Fibroblast of lung (primary cell): ENCODE measurements around the gene RELL1. TPM values are rescaled to one million over a fixed set of nuclear protein-coding genes. Genes with fewer than 3 reads are reported as not detected.

Experiments used
- DNase-seq, 2 donors: peaks; one replicate each; pipeline versions ENCODE4 v3.0.0 to v3.0.0-alpha.2; 2010; ENCODE audit warnings: low read depth in 2 of 2
- H2AFZ ChIP-seq: 2 replicates; pipeline ENCODE4 v1.5.1; 2012; ENCODE audit warnings: low read length, control low read depth, inconsistent platforms
- H3K27ac ChIP-seq: 2 replicates; pipeline ENCODE4 v1.5.1; 2011; ENCODE audit warnings: low read length, control low read depth; ENCODE audit not compliant: insufficient read depth
- H3K27me3 ChIP-seq: 2 replicates; pipeline ENCODE4 v1.5.1; 2011; ENCODE audit warnings: mild to moderate bottlenecking, low read length; ENCODE audit not compliant: control insufficient read depth, insufficient read depth
- H3K36me3 ChIP-seq: 2 replicates; pipeline ENCODE4 v1.5.1; 2011; ENCODE audit warnings: low read length; ENCODE audit not compliant: control insufficient read depth, insufficient read depth
- H3K4me1 ChIP-seq: 2 replicates; pipeline ENCODE4 v1.5.1; 2011; ENCODE audit warnings: low read length; ENCODE audit not compliant: control insufficient read depth, insufficient read depth; ENCODE audit errors: extremely low read depth
- H3K4me2 ChIP-seq: 2 replicates; pipeline ENCODE4 v1.5.1; 2011; ENCODE audit warnings: low read length, control low read depth; ENCODE audit not compliant: insufficient read depth; ENCODE audit errors: extremely low read depth
- H3K4me3 ChIP-seq, 4 experiments: fragments of 200-600 bp in 1 of 4; sonication (generic) in 1 of 4; replicated peaks in 1 of 4; 2 replicates each; pipeline ENCODE4 v1.5.1; 2011 to 2016; ENCODE audit warnings: low read length in 4 of 4, low read depth in 3 of 4, mild to moderate bottlenecking in 3 of 4, control low read depth in 2 of 4, inconsistent platforms in 1 of 4, mixed read lengths in 1 of 4; ENCODE audit not compliant: insufficient read depth in 1 of 4; ENCODE audit errors: control extremely low read depth in 1 of 4
- H3K79me2 ChIP-seq: 2 replicates; pipeline ENCODE4 v1.5.1; 2012; ENCODE audit warnings: mild to moderate bottlenecking, low read length, inconsistent platforms; ENCODE audit not compliant: control insufficient read depth, insufficient read depth
- H3K9ac ChIP-seq: 2 replicates; pipeline ENCODE4 v1.5.1; 2011; ENCODE audit warnings: mild to moderate bottlenecking, low read length, control low read depth; ENCODE audit not compliant: insufficient read depth
- H3K9me3 ChIP-seq: 2 replicates; pipeline ENCODE4 v1.5.1; 2012; ENCODE audit warnings: low read depth, low read length; ENCODE audit not compliant: control insufficient read depth, insufficient read depth
- H4K20me1 ChIP-seq: 2 replicates; pipeline ENCODE4 v1.5.1; 2011; ENCODE audit warnings: low read length; ENCODE audit not compliant: control insufficient read depth, insufficient read depth; ENCODE audit errors: extremely low read depth
- EZH2 ChIP-seq: IDR thresholded peaks from 2 replicates; pipeline ENCODE4 v1.5.1; 2012; ENCODE audit warnings: low read length, control low read depth, mild to moderate bottlenecking; ENCODE audit errors: missing control alignments
- polyA plus RNA-seq, 2 donors: library from polyadenylated mRNA; depleted of rRNA in 1 of 2; stranded (reverse) in 1 of 2; unstranded in 1 of 2; fragments of >200 nt; gene quantifications; 2 replicates each; pipeline ENCODE4 v1.2.1, GENCODE V29; 2011 to 2012; ENCODE audit warnings: missing spikeins in 1 of 2
- total RNA-seq: library from RNA; depleted of rRNA; stranded (reverse); fragments of >200 nt; gene quantifications from 2 replicates; pipeline ENCODE4 v1.2.1, GENCODE V29; 2014
- TF ChIP-seq, protein P1 (sequence below), 2 donors: IDR thresholded peaks in 1 of 2; conservative IDR thresholded peaks in 1 of 2; 1 replicate in 1 of 2; 2 replicates in 1 of 2; pipeline ENCODE4 v1.5.1; 2011 to 2012; ENCODE audit warnings: low read length in 2 of 2, control low read depth in 1 of 2, inconsistent platforms in 1 of 2, low read depth in 1 of 2, mild to moderate bottlenecking in 1 of 2

Gene RELL1
- total and polyA plus RNA-seq, 2 donors (not counting 1 experiment from before 2014, with no cell fraction given) = 16.1 to 71.0 TPM

DNA sequence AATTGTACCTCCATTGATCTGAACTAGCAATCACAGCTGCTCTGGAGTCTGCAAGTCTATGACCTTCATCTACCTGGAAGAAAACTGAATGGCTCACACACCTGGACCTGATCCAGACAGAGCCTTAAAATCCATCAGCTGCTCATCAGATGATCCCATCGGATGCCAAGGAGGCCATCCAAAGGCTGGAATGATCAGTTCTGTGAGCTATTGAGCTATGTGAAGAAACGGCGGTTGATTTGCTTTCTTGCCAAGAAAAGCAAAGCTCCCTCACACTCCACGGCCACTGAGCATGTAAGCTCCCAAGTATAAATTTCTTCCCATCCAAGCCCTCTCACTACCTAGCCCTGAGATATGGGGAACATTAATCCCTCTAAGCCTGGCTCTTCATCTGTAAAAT, 63.1 kb downstream of the RELL1 start:
- Histone ChIP-seq H3K4me3 (no peak overlapping the region), H3K27ac (no peak overlapping the region), H2AFZ (no peak overlapping the region), H3K4me2 (no peak overlapping the region), H4K20me1 (no peaks in the 10 kb centered on the region), H3K9me3 (no peaks in the 10 kb centered on the region), H3K79me2 (no peaks in the 10 kb centered on the region), H3K27me3 (no peaks in the 10 kb centered on the region), H3K9ac (no peak overlapping the region), H3K4me1 (no peaks in the 10 kb centered on the region), H3K36me3 (peaks cover under 1% of the 10 kb centered on the region)
- peak in 1 of 2 donors; percentile 38 for DNase-seq
- no peak for TF ChIP-seq EZH2
- TF ChIP-seq, protein P1, sequence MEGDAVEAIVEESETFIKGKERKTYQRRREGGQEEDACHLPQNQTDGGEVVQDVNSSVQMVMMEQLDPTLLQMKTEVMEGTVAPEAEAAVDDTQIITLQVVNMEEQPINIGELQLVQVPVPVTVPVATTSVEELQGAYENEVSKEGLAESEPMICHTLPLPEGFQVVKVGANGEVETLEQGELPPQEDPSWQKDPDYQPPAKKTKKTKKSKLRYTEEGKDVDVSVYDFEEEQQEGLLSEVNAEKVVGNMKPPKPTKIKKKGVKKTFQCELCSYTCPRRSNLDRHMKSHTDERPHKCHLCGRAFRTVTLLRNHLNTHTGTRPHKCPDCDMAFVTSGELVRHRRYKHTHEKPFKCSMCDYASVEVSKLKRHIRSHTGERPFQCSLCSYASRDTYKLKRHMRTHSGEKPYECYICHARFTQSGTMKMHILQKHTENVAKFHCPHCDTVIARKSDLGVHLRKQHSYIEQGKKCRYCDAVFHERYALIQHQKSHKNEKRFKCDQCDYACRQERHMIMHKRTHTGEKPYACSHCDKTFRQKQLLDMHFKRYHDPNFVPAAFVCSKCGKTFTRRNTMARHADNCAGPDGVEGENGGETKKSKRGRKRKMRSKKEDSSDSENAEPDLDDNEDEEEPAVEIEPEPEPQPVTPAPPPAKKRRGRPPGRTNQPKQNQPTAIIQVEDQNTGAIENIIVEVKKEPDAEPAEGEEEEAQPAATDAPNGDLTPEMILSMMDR (conservative IDR thresholded peaks at IDR 0.05 in 1 of 2, IDR thresholded peaks at IDR 0.05 in 1 of 2; ENCODE audit: low read depth in 1 of 2, low read length in 2 of 2) = no peak

DNA sequence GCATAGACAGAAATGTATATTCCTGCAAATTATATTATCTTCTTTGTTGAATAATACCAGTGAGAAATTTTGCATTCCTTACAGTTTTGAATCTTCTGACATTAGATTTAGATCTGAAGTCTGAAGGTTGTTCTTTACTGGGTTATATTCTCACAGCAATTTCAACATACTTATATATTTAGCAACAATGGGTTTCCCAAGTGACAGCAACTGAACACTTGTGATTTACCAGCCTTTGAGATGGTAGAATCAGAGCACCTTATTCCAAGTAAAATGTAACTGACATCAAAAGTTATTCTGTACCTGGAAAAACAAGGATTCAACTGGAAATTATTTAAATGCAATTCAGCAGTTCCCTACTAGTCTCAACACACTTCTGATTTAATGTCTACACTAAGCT, 66.0 kb downstream of the RELL1 start:
- no peak for TF ChIP-seq EZH2
- TF ChIP-seq, protein P1 (conservative IDR thresholded peaks at IDR 0.05 in 1 of 2, IDR thresholded peaks at IDR 0.05 in 1 of 2; ENCODE audit: low read depth in 1 of 2, low read length in 2 of 2) = no peak
- Histone ChIP-seq H3K79me2 (no peaks in the 10 kb centered on the region), H3K27ac (no peak overlapping the region), H4K20me1 (no peaks in the 10 kb centered on the region), H3K9me3 (no peaks in the 10 kb centered on the region), H3K9ac (no peak overlapping the region), H3K27me3 (no peaks in the 10 kb centered on the region), H3K4me2 (no peak overlapping the region), H3K4me3 (no peak overlapping the region), H3K4me1 (no peaks in the 10 kb centered on the region), H3K36me3 (no peaks in the 10 kb centered on the region), H2AFZ (no peak overlapping the region)
- no peak for DNase-seq

DNA sequence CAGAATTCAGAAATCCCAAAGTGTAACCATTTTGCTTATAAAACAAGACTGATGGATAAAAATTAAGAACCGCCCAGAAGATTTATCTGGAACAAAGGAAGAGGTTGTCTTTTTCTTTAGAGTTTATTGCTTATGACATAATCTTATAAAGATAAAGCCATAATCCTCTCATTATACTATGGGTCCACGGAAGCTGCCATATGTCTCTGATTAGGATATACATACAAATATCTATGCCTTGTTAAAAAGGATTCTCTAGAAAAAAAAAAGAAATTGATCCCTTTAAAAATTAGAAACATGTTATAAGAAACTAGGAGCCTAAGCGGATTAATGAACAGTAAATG, 70.5 kb downstream of the RELL1 start:
- Histone ChIP-seq H3K4me3 (no peak overlapping the region), H4K20me1 (no peaks in the 10 kb centered on the region), H3K4me2 (no peak overlapping the region), H2AFZ (no peak overlapping the region), H3K27me3 (no peaks in the 10 kb centered on the region), H3K9ac (no peak overlapping the region), H3K27ac (no peak overlapping the region), H3K79me2 (no peaks in the 10 kb centered on the region), H3K4me1 (no peaks in the 10 kb centered on the region), H3K36me3 (no peaks in the 10 kb centered on the region), H3K9me3 (no peaks in the 10 kb centered on the region)
- no peak for DNase-seq
- TF ChIP-seq, protein P1 (conservative IDR thresholded peaks at IDR 0.05 in 1 of 2, IDR thresholded peaks at IDR 0.05 in 1 of 2; ENCODE audit: low read depth in 1 of 2, low read length in 2 of 2) = no peak
